HCT116 (cell line): ENCODE results near the gene KSR1.

Experiments used
- EGR1 ChIP-seq: IDR thresholded peaks from 2 replicates; pipeline ENCODE4 v1.6.1; 2012; ENCODE audit warnings: low read depth
- EZH2 ChIP-seq: fragments of 200-600 bp; sonication (generic); IDR thresholded peaks from 2 replicates; pipeline ENCODE4 v1.6.1; 2017; ENCODE audit warnings: antibody characterized with exemption, mixed run types
- EZH2phosphoT487 ChIP-seq: fragments of 200-600 bp; IDR thresholded peaks from 2 replicates; pipeline ENCODE4 v1.6.1; 2018; ENCODE audit warnings: antibody characterized with exemption, borderline replicate concordance
- POLR2A ChIP-seq: IDR thresholded peaks from 2 replicates; pipeline ENCODE4 v1.7.0; 2011; ENCODE audit warnings: borderline replicate concordance; ENCODE audit not compliant: insufficient read depth, insufficient read length; ENCODE audit errors: extremely low read depth
- POLR2AphosphoS5 ChIP-seq: IDR thresholded peaks from 2 replicates; pipeline ENCODE4 v1.6.1; 2011; ENCODE audit warnings: mild to moderate bottlenecking, low read depth, low read length, moderate library complexity
- RAD21 ChIP-seq: IDR thresholded peaks from 2 replicates; pipeline ENCODE4 v1.6.1; 2012; ENCODE audit warnings: low read depth, mild to moderate bottlenecking
- SP1 ChIP-seq: IDR thresholded peaks from 2 replicates; pipeline ENCODE4 v1.6.1; 2012; ENCODE audit warnings: low read depth
- TCF7L2 ChIP-seq: IDR thresholded peaks from 2 replicates; pipeline ENCODE4 v1.7.0; 2011; ENCODE audit warnings: borderline replicate concordance, inconsistent platforms; ENCODE audit not compliant: insufficient read depth, insufficient read length; ENCODE audit errors: extremely low read depth
- YY1 ChIP-seq: IDR thresholded peaks from 2 replicates; pipeline ENCODE4 v1.6.1; 2011; ENCODE audit warnings: low read length, low read depth, moderate library complexity, mild to moderate bottlenecking; ENCODE audit not compliant: insufficient replicate concordance; ENCODE audit errors: extremely low read depth
- TF ChIP-seq, protein P1 (sequence below), 3 experiments: fragments of 200-600 bp in 1 of 3; sonication (generic) in 1 of 3; IDR thresholded peaks in 2 of 3; conservative IDR thresholded peaks in 1 of 3; 2 replicates each; pipeline ENCODE4 v1.5.1; 2012 to 2017; ENCODE audit warnings: low read depth in 2 of 3, low read length in 2 of 3, antibody characterized with exemption in 1 of 3, borderline replicate concordance in 1 of 3, control low read depth in 1 of 3, mild to moderate bottlenecking in 1 of 3, mixed read lengths in 1 of 3, mixed run types in 1 of 3, moderate library complexity in 1 of 3; ENCODE audit not compliant: insufficient read depth in 1 of 3
- TF ChIP-seq, protein P2 (sequence below): IDR thresholded peaks from 2 replicates; pipeline ENCODE4 v1.6.1; 2012; ENCODE audit warnings: low read depth

DNA sequence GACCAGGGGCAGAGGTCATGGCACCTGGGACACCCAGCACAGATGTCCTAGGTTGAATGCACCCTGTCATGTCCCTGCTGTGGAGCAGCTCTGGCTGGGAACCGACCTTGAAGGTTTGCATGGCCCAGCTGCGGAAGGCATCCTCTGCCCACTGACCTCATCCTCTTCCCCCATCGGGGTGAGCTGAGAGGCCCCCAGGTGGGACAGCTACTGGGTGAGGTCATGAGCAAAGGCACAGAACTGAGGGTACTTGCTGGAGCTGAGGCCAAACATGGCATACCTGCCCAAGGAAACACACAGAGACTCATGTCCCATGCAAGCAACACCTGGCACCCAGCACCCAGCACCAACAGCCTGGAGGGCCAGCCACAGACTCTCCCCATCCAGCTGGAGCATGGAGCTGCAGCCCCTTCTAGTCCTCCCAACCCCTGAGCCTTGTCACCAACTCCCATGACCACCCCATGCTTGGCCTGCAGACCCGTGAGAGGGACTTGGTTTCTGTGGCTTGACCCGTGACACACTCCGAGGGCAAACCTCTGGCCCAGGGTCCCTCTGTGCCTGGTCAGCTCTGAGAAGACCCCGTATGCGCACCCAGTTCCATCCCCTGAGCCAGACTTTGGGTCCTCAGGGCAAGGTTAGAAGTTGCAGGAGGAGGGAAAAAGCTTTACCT lies 207.8 kb downstream of the KSR1 start:
- TF ChIP-seq TCF7L2 (no peak), RAD21 (no peak), POLR2A (no peak), YY1 (no peak), POLR2AphosphoS5 (no peak), EGR1 (no peak), EZH2 (no peak), SP1 (no peak), EZH2phosphoT487 (no peak)
- TF ChIP-seq, protein P1, sequence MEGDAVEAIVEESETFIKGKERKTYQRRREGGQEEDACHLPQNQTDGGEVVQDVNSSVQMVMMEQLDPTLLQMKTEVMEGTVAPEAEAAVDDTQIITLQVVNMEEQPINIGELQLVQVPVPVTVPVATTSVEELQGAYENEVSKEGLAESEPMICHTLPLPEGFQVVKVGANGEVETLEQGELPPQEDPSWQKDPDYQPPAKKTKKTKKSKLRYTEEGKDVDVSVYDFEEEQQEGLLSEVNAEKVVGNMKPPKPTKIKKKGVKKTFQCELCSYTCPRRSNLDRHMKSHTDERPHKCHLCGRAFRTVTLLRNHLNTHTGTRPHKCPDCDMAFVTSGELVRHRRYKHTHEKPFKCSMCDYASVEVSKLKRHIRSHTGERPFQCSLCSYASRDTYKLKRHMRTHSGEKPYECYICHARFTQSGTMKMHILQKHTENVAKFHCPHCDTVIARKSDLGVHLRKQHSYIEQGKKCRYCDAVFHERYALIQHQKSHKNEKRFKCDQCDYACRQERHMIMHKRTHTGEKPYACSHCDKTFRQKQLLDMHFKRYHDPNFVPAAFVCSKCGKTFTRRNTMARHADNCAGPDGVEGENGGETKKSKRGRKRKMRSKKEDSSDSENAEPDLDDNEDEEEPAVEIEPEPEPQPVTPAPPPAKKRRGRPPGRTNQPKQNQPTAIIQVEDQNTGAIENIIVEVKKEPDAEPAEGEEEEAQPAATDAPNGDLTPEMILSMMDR (IDR thresholded peaks at IDR 0.05 in 2 of 3, conservative IDR thresholded peaks at IDR 0.05 in 1 of 3; ENCODE audit: borderline replicate concordance in 1 of 3, insufficient read depth in 1 of 3, low read depth in 2 of 3, low read length in 2 of 3): no peak
- TF ChIP-seq, protein P2, sequence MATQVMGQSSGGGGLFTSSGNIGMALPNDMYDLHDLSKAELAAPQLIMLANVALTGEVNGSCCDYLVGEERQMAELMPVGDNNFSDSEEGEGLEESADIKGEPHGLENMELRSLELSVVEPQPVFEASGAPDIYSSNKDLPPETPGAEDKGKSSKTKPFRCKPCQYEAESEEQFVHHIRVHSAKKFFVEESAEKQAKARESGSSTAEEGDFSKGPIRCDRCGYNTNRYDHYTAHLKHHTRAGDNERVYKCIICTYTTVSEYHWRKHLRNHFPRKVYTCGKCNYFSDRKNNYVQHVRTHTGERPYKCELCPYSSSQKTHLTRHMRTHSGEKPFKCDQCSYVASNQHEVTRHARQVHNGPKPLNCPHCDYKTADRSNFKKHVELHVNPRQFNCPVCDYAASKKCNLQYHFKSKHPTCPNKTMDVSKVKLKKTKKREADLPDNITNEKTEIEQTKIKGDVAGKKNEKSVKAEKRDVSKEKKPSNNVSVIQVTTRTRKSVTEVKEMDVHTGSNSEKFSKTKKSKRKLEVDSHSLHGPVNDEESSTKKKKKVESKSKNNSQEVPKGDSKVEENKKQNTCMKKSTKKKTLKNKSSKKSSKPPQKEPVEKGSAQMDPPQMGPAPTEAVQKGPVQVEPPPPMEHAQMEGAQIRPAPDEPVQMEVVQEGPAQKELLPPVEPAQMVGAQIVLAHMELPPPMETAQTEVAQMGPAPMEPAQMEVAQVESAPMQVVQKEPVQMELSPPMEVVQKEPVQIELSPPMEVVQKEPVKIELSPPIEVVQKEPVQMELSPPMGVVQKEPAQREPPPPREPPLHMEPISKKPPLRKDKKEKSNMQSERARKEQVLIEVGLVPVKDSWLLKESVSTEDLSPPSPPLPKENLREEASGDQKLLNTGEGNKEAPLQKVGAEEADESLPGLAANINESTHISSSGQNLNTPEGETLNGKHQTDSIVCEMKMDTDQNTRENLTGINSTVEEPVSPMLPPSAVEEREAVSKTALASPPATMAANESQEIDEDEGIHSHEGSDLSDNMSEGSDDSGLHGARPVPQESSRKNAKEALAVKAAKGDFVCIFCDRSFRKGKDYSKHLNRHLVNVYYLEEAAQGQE: no peak
